GM12878 (cell line): ENCODE data around the gene CELA3B. TPM values are rescaled to one million over a fixed set of nuclear protein-coding genes. Genes with fewer than 3 reads are reported as not detected.
"Not testable (repeated sequence)": the region's sequence is repeated elsewhere in the genome, so short reads cannot be mapped to it uniquely, and the experiment has no call there.

Experiments used
- ATAC-seq: fragments of 200-7000 bp; cut with Tn5 transposase; 3 replicates; pipeline ENCODE4 v1.9.1; 2020; ENCODE audit warnings: mild to moderate bottlenecking, moderate library complexity
- Bru-seq: library from RNA; stranded (reverse); fragments of 400-500 nt; gene quantifications from one replicate; lab custom pipeline; 2021; lab: Mats Ljungman, UMichigan
- BruChase-seq, 2 experiments: library from RNA; stranded (reverse); fragments of 400-500 nt; gene quantifications; one replicate each; lab custom pipeline; 2021; lab: Mats Ljungman, UMichigan
- BruUV-seq: library from RNA; stranded (reverse); fragments of 400-500 nt; replicated peaks from 2 replicates; lab custom pipeline; 2021; lab: Mats Ljungman, UMichigan
- CTCF ChIA-PET: fragments of 300-600 bp; sonication (Branson Sonifier 250); formaldehyde crosslinking; extraction: SDS; loops from one replicate; lab custom pipeline; 2021; ENCODE audit warnings: inconsistent platforms; lab: Yijun Ruan, JAX
- POLR2A ChIA-PET: fragments of 350-600 bp; formaldehyde crosslinking; extraction: SDS; loops from one replicate; lab custom pipeline; 2021; ENCODE audit warnings: inconsistent platforms; lab: Charles Lee
- RAD21 ChIA-PET: fragments of 300-600 bp; sonication (Branson Sonifier 250); formaldehyde crosslinking; loops from one replicate; lab custom pipeline; 2023; ENCODE audit warnings: antibody characterized with exemption; ENCODE audit not compliant: unreplicated experiment; lab: Charles Lee
- SMC1A ChIA-PET: fragments of 300-600 bp; sonication (Branson Sonifier 250); formaldehyde crosslinking; loops from one replicate; lab custom pipeline; 2023; ENCODE audit not compliant: unreplicated experiment, uncharacterized antibody; lab: Charles Lee
- DNase-seq: peaks from one replicate; pipeline ENCODE4 v3.0.0-alpha.2; 2011; ENCODE audit warnings: low read depth, low spot score
- FAIRE-seq: peaks from 3 replicates; lab custom pipeline; 2011; peaks lifted over from hg19 to GRCh38; lab: Jason Lieb, UNC
- H2AFZ ChIP-seq: 2 replicates; pipeline ENCODE4 v1.6.0; 2011; ENCODE audit warnings: low read depth, low read length, control low read depth; ENCODE audit not compliant: control insufficient read depth
- H3K27ac ChIP-seq: 2 replicates; pipeline ENCODE4 v1.5.1; 2011; ENCODE audit warnings: control low read depth; ENCODE audit not compliant: control insufficient read depth, insufficient read depth
- H3K27me3 ChIP-seq, 2 experiments: replicated peaks in 1 of 2; 2 replicates each; pipeline versions ENCODE4 v1.6.0 to v1.6.1; 2011; ENCODE audit warnings: low read length in 1 of 2; ENCODE audit not compliant: control insufficient read depth in 2 of 2, insufficient read depth in 2 of 2
- H3K36me3 ChIP-seq, 2 experiments: 2 replicates each; pipeline ENCODE4 v1.5.1; 2011; ENCODE audit warnings: low read length in 1 of 2; ENCODE audit not compliant: control insufficient read depth in 2 of 2, insufficient read depth in 2 of 2
- H3K4me1 ChIP-seq: 2 replicates; pipeline ENCODE4 v1.6.1; 2011; ENCODE audit warnings: mild to moderate bottlenecking, low read length, moderate library complexity, mixed read lengths; ENCODE audit not compliant: control insufficient read depth, insufficient read depth
- H3K4me2 ChIP-seq: 2 replicates; pipeline ENCODE4 v1.6.0; 2011; ENCODE audit warnings: control low read depth; ENCODE audit not compliant: control insufficient read depth, insufficient read depth
- H3K4me3 ChIP-seq: fragments of 200-600 bp; sonication (generic); 2 replicates; pipeline ENCODE4 v1.5.1; 2016
- H3K79me2 ChIP-seq: 2 replicates; pipeline ENCODE4 v1.6.0; 2011; ENCODE audit warnings: low read length; ENCODE audit not compliant: control insufficient read depth, insufficient read depth
- H3K9ac ChIP-seq: 2 replicates; pipeline ENCODE4 v1.8.0; 2011; ENCODE audit warnings: low read length, control low read depth, mixed read lengths; ENCODE audit not compliant: control insufficient read depth, insufficient read depth
- H3K9me3 ChIP-seq: replicated peaks from 3 replicates; pipeline ENCODE4 v1.5.1; 2011; ENCODE audit warnings: mild to moderate bottlenecking, low read length; ENCODE audit not compliant: control insufficient read depth, insufficient read depth
- H4K20me1 ChIP-seq: 2 replicates; pipeline ENCODE4 v1.6.0; 2011; ENCODE audit not compliant: control insufficient read depth, insufficient read depth
- WGBS: methylation state at CpG from one replicate; pipeline ENCODE4 v1.1.6; 2016; ENCODE audit warnings: low lambda C conversion rate; ENCODE audit not compliant: insufficient replicate concordance, insufficient coverage; ENCODE audit errors: missing lambda C conversion rate; 5-methylcytosine and 5-hydroxymethylcytosine counted together
- in situ Hi-C: fragments of 300-500 bp; cut with MboI; formaldehyde crosslinking; loops from 9 replicates; pipeline ENCODE4 v1.14.3; 2018; ENCODE audit warnings: mixed read lengths
- intact Hi-C: fragments of 100-400 bp; cut with micrococcal nuclease; formaldehyde crosslinking; loops from one replicate; pipeline ENCODE4 v1.14.2; 2022; ENCODE audit not compliant: unreplicated experiment
- long read RNA-seq, 2 experiments: library from polyadenylated mRNA; unstranded; transcript quantifications; one replicate each; pipeline ENCODE4 v2.0.0, GENCODE V29; 2019 to 2020
- polyA minus RNA-seq, 3 experiments: library from RNA; depleted of rRNA, polyadenylated mRNA; stranded (reverse); fragments of >200 nt; gene quantifications; 2 replicates each; pipeline ENCODE4 v1.2.3, GENCODE V29; 2011
- polyA plus RNA-seq, 11 experiments: library from polyadenylated mRNA; depleted of rRNA in 4 of 11; unstranded in 6 of 11; stranded (reverse) in 5 of 11; fragments of >200 nt; fragmentation: Nextera tagmentation in 4 of 11; fragmentation: Illumina TruSeq in 1 of 11; extraction: Ambion mirVana in 4 of 11; extraction: Trizol in 1 of 11; gene quantifications; 1 replicate in 1 of 11; 2 replicates in 10 of 11; pipeline versions ENCODE4 v1.2.1 to v1.2.3, GENCODE V29; 2011 to 2016; ENCODE audit warnings: inconsistent platforms in 2 of 11, missing spikeins in 2 of 11, low read depth in 1 of 11
- total RNA-seq, 4 experiments: library from RNA; depleted of rRNA in 3 of 4; stranded (reverse); fragments of >200 nt in 3 of 4; fragmentation: Illumina TruSeq in 1 of 4; extraction: Trizol in 1 of 4; gene quantifications; 2 replicates each; pipeline versions ENCODE4 v1.2.1 to v1.2.3, GENCODE V29; 2013 to 2021

CELA3B gene, protein sequence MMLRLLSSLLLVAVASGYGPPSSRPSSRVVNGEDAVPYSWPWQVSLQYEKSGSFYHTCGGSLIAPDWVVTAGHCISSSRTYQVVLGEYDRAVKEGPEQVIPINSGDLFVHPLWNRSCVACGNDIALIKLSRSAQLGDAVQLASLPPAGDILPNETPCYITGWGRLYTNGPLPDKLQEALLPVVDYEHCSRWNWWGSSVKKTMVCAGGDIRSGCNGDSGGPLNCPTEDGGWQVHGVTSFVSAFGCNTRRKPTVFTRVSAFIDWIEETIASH
- not detected in 2 replicates for total RNA-seq (2013; cell fraction: nucleolus; rRNA removed)
- total RNA-seq (2014; rRNA removed) (not detected in 2 replicates), total RNA-seq (2014; rRNA removed; fragmentation: Illumina TruSeq; extraction: Trizol) (not detected in 2 replicates), total RNA-seq (2021) (4.1 and 6.4 TPM in 2 replicates), polyA plus RNA-seq (2011; rRNA removed) (not detected in 2 replicates), polyA plus RNA-seq (2014; fragmentation: Illumina TruSeq; extraction: Trizol) (not detected in 2 replicates), polyA plus RNA-seq (2014; fragmentation: Nextera tagmentation; extraction: Ambion mirVana) (not detected), polyA plus RNA-seq (2014; rRNA removed) (not detected in 2 replicates), polyA plus RNA-seq (2016; fragmentation: Nextera tagmentation; extraction: Ambion mirVana) (not detected), polyA minus RNA-seq (2011; rRNA and poly(A)+ RNA removed) (not detected in 2 replicates), Bru-seq, nascent RNA (percentile 6 among the genes with signal in this experiment), BruChase-seq, experiment 1, labeled RNA remaining after a 6-hour chase (not detected), BruChase-seq, experiment 2, labeled RNA remaining after a 2-hour chase (not detected)
- not detected for polyA plus RNA-seq (2011; ENCODE audit: low read depth)
- polyA plus RNA-seq (2011; cell fraction: cytosol; rRNA removed), result not detected in 2 replicates
- polyA plus RNA-seq (2011; cell fraction: nucleus; rRNA removed), result not detected in 2 replicates
- not detected in 2 replicates for polyA plus RNA-seq (2012)
- polyA minus RNA-seq (2011; cell fraction: cytosol; rRNA and poly(A)+ RNA removed), result not detected in 2 replicates
- polyA minus RNA-seq (2011; cell fraction: nucleus; rRNA and poly(A)+ RNA removed), result not detected in 2 replicates
- long read RNA-seq, experiment 1, partial matches to known transcripts, result 0 of 1 reads
- long read RNA-seq, experiment 1, other reads (novel, unspliced or antisense), result 1 of 1 reads
- long read RNA-seq, experiment 2, result 0 reads

DNA sequence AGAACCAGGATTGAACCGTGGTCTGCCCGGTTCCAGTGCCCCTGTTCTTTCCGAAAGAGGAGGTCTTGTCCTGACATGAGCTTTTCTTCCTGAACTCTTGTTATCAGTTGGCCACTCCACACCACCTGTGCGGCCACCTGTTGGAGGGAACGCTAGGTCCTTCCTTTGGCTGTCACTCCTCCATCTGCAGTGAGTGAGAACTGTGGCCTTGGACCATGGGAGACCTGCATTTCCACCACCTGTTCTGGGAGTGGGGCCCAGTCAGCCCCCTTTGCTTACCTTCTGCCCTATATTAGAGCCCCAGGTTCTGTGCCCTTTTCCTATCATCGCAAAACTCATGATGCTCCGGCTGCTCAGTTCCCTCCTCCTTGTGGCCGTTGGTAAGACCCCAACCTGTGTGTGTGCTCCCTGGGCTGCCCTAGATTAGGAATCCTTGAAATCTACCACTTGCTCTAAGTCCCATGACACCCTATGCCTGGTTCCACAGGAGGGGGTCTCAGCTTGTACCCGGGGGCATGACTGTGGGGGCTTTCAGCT lies at the start of gene CELA3B:
Gene CELA3B, plus strand, starts transcription at position 320 of the 537 bp plus-strand sequence. Its CDS starts 18 bp downstream, at position 338.
- H3K27ac ChIP-seq, H4K20me1 ChIP-seq, intact Hi-C loops, FAIRE-seq, H2AFZ ChIP-seq, H3K9me3 ChIP-seq, H3K79me2 ChIP-seq, RAD21 ChIA-PET, H3K4me3 ChIP-seq, H3K4me2 ChIP-seq, SMC1A ChIA-PET, in situ Hi-C loops, POLR2A ChIA-PET, ATAC-seq, H3K4me1 ChIP-seq, CTCF ChIA-PET, DNase-seq, H3K36me3 ChIP-seq, H3K27me3 ChIP-seq, BruUV-seq, H3K9ac ChIP-seq: not testable (repeated sequence)
- 51% methylated on average over 8 of the region's 9 CpGs for WGBS
